NCI-H345 treated with DMSO at 0.1 percent for 48 hours (cell line): ENCODE measurements around the gene CTSA.
"Not testable (repeated sequence)": the region's sequence is repeated elsewhere in the genome, so short reads cannot be mapped to it uniquely, and the experiment has no call there.

ENCODE experiments used
- DNase-seq: peaks from one replicate; lab custom pipeline; 2025; ENCODE audit not compliant: unreplicated experiment; lab: John Stamatoyannopoulos, UW

The CTSA gene

GRCh38 chr20:45917790-45918141 lies 26.6 kb downstream of the CTSA start:
- DNase-seq, result no peak

DNA sequence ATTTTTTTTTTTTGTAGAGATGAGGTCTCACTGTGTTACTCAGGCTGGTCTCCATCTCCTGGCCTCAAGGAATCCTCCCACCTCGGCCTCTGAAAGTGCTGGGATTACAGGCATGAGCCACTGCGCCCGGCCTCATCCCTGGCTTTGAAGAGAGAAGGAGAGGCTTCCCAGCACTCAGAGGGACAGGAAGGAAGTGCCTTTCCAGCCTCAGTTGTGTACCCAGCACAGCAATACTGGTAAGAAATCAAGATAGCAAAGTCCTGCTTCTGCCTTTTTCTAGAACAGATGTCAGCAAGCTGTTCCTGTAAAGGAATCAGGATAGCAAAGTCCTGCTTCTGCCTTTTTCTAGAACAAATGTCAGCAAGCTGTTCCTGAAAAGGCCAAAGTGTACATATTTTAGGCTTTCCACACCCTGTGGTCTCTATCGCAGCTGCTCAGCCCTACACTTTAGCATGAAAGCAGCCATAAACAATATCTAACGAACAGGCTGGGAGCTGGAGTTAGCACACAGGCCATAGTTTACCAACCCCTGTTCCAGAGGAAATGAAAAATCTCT lies 27.1 kb downstream of the CTSA start:
- no peak for DNase-seq

DNA sequence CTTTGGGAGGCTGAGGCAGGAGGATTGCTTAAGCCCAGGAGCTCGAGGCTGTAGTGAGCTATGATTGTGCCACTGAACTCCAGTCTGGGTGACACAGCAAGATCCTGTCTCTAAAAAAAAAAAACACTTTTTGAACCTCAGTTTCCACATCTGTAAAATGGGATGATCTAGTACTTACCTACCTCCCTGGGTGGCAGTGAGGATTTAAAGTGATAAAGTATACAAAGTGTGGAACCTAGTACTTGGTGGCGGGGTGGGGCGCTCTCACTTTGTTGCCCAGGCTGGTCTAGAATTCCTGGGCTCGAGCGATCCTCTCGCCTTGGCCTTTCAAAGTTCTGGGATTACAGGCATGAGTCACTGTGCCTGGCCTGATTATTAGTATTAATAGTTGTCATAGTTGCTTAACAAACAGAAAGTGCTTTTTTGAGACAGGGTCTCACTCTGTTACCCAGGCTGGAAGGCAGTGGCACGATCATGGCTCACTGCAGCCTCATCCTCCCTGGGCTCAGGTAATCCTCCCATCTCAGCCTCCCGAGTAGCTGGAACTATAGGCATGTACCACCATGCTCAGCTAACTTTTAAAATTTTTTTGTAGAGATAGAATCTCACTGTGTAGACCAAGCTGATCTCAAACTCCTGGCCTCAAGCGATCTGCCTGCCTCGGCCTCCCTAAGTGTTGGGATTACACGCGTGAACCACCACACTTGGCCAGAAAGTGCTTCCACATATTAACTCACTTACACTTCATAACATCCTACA lies 27.8 kb downstream of the CTSA start:
- DNase-seq, result no peak

GRCh38 chr20:45919542-45920399 lies 28.6 kb downstream of the CTSA start:
- no peak for DNase-seq

DNA sequence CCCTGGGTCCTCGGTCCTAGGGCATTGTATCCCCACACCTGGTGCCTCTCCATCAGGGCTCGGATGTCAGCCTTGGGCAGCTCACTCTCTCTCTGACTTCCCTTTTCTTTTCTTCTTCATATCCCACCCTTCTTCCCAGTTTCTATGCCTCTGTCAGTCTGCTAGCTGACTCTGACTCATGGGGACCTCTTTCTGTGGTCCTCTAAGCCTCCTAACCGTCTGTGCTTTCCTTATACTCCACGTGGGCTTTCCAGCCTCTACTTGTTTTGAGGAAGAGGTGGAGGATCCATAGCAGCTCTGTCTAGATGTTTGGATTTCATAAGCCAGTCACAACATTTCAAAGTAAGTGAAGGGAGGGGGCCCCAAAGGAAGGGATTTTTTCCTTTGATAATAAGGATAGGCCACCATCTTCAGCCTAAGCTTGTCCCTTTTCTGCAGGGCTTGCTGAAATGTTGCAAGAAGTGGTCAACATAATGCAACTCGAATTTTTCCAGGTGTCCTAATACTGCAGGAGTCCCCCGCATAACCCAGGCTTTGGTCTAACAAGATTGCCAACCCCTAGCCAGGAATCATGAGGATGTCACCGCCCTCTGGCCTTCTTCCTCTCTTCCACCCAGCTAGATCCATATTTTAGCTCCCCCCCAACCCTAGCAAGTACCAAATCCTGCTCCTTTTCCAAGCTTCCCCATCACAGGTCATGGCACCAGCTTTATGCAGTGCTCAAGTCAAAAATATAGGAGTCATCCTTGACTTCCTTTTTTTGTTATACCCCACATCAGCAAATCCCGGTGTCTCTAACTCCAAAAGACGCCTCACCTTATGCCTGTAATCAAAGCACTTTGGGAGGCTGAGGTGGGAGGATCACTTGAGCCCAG lies 29.6 kb downstream of the CTSA start:
- DNase-seq, result no peak

- DNase-seq, result no peak
Measured at GRCh38 chr20:45921337-45922189, 30.4 kb downstream of the CTSA start.

DNA sequence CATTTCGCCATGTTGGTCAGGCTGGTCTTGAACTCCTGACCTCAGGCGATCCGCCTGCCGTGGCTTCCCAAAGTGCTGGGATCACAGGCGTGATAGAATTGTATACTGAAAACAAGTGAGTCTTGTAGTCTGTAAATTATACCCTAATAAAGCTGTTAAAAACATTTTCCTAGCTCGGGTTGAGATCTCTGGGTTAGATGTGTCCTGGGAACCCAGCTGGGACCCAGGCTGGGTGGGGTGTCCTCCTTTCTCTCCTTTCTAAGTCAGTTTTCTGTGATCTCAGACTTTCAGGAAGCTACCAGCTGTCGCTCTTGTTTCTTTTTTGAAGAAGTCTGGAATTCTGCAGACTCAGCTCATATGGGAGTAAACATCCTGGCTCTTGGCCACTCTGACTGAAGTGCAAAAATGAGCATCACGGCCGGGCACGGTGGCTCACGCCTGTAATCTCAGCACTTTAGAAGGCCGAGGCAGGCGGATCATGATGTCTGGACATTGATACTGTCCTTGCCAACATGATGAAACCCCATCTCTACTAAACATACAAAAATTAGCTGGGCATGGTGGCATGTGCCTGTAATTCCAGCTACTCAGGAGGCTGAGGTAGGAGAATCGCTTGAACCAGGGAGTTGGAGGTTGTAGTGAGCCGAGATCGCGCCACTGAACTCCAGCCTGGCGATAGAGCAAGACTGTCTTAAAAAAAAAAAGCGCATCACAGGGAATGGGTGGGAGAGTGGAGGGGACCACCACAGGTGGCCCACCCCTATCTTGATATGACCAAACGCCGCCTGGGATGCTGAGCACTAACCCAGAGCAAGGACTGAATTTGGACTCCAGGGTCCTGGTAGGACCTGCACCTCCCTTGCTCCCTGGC lies 33.5 kb downstream of the CTSA start:
- no peak for DNase-seq

GRCh38 chr20:45925821-45926506 lies 34.8 kb downstream of the CTSA start:
- no peak for DNase-seq

GRCh38 chr20:45926731-45927070 lies 35.6 kb downstream of the CTSA start:
- no peak for DNase-seq

- no peak for DNase-seq
Measured at GRCh38 chr20:45927071-45927878, 36.1 kb downstream of the CTSA start.

DNA sequence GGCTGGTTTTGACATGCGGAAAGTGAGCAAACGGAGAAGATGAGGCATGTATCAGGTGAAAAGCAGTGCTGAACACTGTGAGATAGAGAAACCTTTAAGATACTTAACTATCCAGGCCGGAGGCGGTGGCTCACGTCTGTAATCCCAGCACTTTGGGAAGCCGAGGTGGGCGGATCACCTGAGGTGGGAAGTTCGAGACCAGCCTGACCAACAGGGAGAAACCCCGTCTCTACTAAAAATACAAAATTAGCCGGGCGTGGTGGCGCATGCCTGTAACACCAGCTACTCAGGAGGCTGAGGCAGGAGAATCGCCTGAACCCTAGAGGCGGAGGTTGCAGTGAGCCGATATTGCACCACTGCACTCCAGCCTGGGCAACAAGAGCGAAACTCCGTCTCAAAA lies 40.5 kb downstream of the CTSA start:
- not testable (repeated sequence) for DNase-seq

DNA sequence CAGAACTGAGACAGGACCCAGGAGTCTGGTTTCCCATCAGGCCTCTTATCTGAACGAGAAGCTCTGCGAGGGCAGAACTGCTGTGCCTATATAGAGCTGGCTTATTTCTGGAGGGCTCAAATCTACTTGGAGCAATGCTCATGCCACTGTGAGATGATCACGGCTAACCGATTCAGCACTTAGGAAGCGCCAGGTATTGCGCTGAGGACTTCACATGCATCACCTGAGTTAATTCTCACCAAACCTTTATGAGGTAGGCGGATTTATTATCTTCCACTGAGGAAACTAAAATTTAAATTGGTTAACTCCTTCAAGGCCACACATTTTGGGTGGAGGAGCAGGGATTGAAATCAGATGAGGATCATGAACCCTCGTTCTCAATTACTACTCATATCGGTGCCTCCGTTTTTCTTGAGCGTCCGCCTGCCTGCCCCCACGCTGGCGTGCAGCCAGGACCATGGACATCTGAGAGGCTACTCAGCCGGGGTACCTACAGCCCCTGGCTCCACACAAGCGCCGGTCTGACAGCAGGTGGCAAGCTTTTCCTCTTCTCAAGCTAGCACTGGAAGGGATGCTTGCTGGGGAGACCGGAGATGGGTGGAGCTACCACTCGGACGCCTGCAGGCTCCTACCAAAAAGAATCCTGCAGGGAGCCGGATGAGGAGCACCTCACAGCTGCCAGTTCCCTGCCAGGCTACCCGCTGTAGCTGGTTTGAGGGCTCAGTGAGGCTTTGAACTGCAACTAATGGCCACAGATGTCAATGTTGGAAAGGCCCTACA lies 42.3 kb downstream of the CTSA start:
- DNase-seq, result peak; percentile 92

DNA sequence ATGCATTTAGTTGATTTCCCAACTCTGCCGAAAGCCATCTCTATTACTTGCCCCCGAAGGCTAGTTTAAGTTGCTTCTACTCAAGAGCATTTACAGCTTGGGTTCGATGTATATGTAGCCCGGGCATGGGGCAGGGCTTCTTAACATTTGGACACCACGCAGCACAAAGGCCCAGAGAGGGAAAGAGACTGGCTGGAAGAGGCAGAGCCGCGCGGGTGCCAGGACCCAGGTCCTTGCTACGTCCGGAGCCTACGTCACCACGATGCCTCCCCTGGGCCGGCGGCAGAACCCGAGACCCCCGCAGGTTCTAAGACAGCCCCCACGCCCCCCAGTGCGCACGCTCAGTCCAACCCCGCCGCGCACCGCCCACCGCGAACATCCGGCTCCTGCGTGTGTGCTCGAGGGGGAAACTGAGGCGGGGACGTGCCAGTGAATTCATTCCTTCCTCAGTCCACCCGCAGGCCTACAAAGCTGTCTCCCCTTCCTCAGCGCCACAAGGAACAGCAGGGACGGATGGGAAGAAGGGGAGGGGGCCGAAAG lies 43.0 kb downstream of the CTSA start:
- DNase-seq, result peak; percentile 85

- peak; percentile 97 for DNase-seq
Measured at GRCh38 chr20:45934586-45935415, 43.7 kb downstream of the CTSA start, which contains the start of gene PCIF1. Gene PCIF1 (plus strand): TSS chr20:45934683. CDS start chr20:45939000, 4,317 bp downstream.

- no peak for DNase-seq
Measured at GRCh38 chr20:45935416-45936046, 44.4 kb downstream of the CTSA start.
